K562 (cell line): ENCODE data around the gene HGS. TPM values are rescaled to one million over a fixed set of nuclear protein-coding genes. Genes with fewer than 3 reads are reported as not detected.

ENCODE experiments used
- BRD4 ChIP-seq: fragments of 200-600 bp; sonication (generic); IDR thresholded peaks from 2 replicates; pipeline ENCODE4 v1.6.1; 2017; ENCODE audit warnings: inconsistent platforms
- FIP1L1 ChIP-seq: fragments of 200-400 bp; formaldehyde crosslinking; IDR thresholded peaks from 2 replicates; pipeline ENCODE4 v1.6.1; 2018; ENCODE audit warnings: mild to moderate bottlenecking, low read depth, low read length; ENCODE audit not compliant: poor library complexity, severe bottlenecking
- FUS ChIP-seq: fragments of 200-400 bp; formaldehyde crosslinking; optimal IDR thresholded peaks from 2 replicates; pipeline ENCODE3; 2017; ENCODE audit warnings: low read depth, low read length
- KHSRP ChIP-seq: fragments of 450-650 bp; IDR thresholded peaks from 2 replicates; pipeline ENCODE4 v1.6.1; 2017
- MCM2 ChIP-seq: fragments of 450-650 bp; IDR thresholded peaks from 2 replicates; pipeline ENCODE4 v1.6.1; 2017; ENCODE audit warnings: low read depth, mild to moderate bottlenecking
- PCBP1 ChIP-seq: fragments of 200-400 bp; formaldehyde crosslinking; IDR thresholded peaks from 2 replicates; pipeline ENCODE4 v1.6.1; 2018; ENCODE audit warnings: mild to moderate bottlenecking, low read depth, low read length; ENCODE audit not compliant: poor library complexity, severe bottlenecking
- PHB2 ChIP-seq: fragments of 450-650 bp; IDR thresholded peaks from 2 replicates; pipeline ENCODE4 v1.6.1; 2017; ENCODE audit warnings: low read depth
- POLR2H ChIP-seq: IDR thresholded peaks from 2 replicates; pipeline ENCODE4 v1.6.1; 2016; ENCODE audit warnings: missing genetic modification characterization, low read depth, mild to moderate bottlenecking, control low read depth, missing compliant biosample characterization, moderate library complexity
- PPARD ChIP-seq: fragments of 250-450 bp; sonication (Bioruptor Pico); IDR thresholded peaks from 2 replicates; pipeline ENCODE4 v1.8.0; 2022; ENCODE audit warnings: inconsistent platforms, mild to moderate bottlenecking, moderate library complexity
- RBFOX2 ChIP-seq: fragments of 200-400 bp; formaldehyde crosslinking; IDR thresholded peaks from 2 replicates; pipeline ENCODE4 v1.6.1; 2017; ENCODE audit warnings: low read depth, mild to moderate bottlenecking, low read length, moderate library complexity
- SP2 ChIP-seq: IDR thresholded peaks from 2 replicates; pipeline ENCODE4 v1.6.1; 2011; ENCODE audit warnings: mild to moderate bottlenecking, low read depth, low read length, moderate library complexity; ENCODE audit not compliant: poor library complexity, severe bottlenecking; ENCODE audit errors: extremely low read depth
- SRF ChIP-seq, 2 experiments: fragments of 250-450, 450-650 bp in 1 of 2; sonication (Bioruptor Pico) in 1 of 2; sonication (generic) in 1 of 2; formaldehyde crosslinking; IDR thresholded peaks; 2 replicates each; pipeline versions ENCODE4 v1.5.0 to v1.5.1; 2020 to 2022; ENCODE audit warnings: mild to moderate bottlenecking in 1 of 2, missing genetic modification reagents in 1 of 2
- ZFP1 ChIP-seq: fragments of 450-650 bp; formaldehyde crosslinking; IDR thresholded peaks from 2 replicates; pipeline ENCODE4 v1.4.0; 2020; ENCODE audit warnings: mild to moderate bottlenecking, mixed read lengths
- ZKSCAN1 ChIP-seq: fragments of 150-350 bp; IDR thresholded peaks from 2 replicates; pipeline ENCODE4 v1.6.1; 2016; ENCODE audit warnings: low read depth, low read length
- ZNF445 ChIP-seq: fragments of 250-450 bp; sonication (Bioruptor Pico); IDR thresholded peaks from 2 replicates; pipeline ENCODE4 v1.4.0; 2020; ENCODE audit warnings: low read depth, mild to moderate bottlenecking, moderate library complexity
- ZNF507 ChIP-seq: conservative IDR thresholded peaks from 2 replicates; pipeline ENCODE4 v1.6.1; 2017; ENCODE audit warnings: missing genetic modification characterization, missing compliant biosample characterization
- ZNF778 ChIP-seq: fragments of 450-650 bp; formaldehyde crosslinking; IDR thresholded peaks from 2 replicates; pipeline ENCODE4 v1.4.0; 2020; ENCODE audit warnings: mild to moderate bottlenecking, moderate library complexity
- polyA plus RNA-seq, 8 experiments: library from polyadenylated mRNA; depleted of rRNA in 4 of 8; stranded (reverse) in 5 of 8; unstranded in 3 of 8; fragments of >200 nt; fragmentation: Nextera tagmentation in 2 of 8; fragmentation: Illumina TruSeq in 1 of 8; extraction: Ambion mirVana in 2 of 8; extraction: Trizol in 1 of 8; gene quantifications; 2 replicates each; pipeline versions ENCODE4 v1.2.1 to v1.2.3, GENCODE V29; 2011 to 2014; ENCODE audit warnings: inconsistent platforms in 1 of 8, missing spikeins in 1 of 8
- total RNA-seq, 7 experiments: library from RNA; depleted of rRNA in 6 of 7; stranded (reverse); fragments of >200 nt in 6 of 7; fragmentation: Illumina TruSeq in 2 of 7; extraction: Trizol in 2 of 7; gene quantifications; 2 replicates each; pipeline versions ENCODE4 v1.2.1 to v1.2.3, GENCODE V29; 2011 to 2021; ENCODE audit warnings: low replicate concordance in 1 of 7
- TF ChIP-seq, protein P1 (sequence below): sonication (generic); formaldehyde crosslinking; IDR thresholded peaks from 2 replicates; pipeline ENCODE4 v1.8.1; 2023; ENCODE audit warnings: missing genetic modification reagents, mild to moderate bottlenecking, borderline replicate concordance
- TF ChIP-seq, protein P2 (sequence below): fragments of 250-450 bp; sonication (Bioruptor Pico); IDR thresholded peaks from 2 replicates; pipeline ENCODE4 v1.8.0; 2021; ENCODE audit warnings: borderline replicate concordance, mild to moderate bottlenecking, moderate library complexity; ENCODE audit not compliant: poor library complexity, severe bottlenecking
- TF ChIP-seq, protein P3 (sequence below): sonication (generic); IDR thresholded peaks from 2 replicates; pipeline ENCODE4 v1.6.1; 2016

HGS gene
- total and polyA plus RNA-seq, 9 of the 15 experiments (the other 6 are each of a cell fraction or from before 2014, with no cell fraction given), result 3.9 to 176 (median 77.1) TPM

DNA sequence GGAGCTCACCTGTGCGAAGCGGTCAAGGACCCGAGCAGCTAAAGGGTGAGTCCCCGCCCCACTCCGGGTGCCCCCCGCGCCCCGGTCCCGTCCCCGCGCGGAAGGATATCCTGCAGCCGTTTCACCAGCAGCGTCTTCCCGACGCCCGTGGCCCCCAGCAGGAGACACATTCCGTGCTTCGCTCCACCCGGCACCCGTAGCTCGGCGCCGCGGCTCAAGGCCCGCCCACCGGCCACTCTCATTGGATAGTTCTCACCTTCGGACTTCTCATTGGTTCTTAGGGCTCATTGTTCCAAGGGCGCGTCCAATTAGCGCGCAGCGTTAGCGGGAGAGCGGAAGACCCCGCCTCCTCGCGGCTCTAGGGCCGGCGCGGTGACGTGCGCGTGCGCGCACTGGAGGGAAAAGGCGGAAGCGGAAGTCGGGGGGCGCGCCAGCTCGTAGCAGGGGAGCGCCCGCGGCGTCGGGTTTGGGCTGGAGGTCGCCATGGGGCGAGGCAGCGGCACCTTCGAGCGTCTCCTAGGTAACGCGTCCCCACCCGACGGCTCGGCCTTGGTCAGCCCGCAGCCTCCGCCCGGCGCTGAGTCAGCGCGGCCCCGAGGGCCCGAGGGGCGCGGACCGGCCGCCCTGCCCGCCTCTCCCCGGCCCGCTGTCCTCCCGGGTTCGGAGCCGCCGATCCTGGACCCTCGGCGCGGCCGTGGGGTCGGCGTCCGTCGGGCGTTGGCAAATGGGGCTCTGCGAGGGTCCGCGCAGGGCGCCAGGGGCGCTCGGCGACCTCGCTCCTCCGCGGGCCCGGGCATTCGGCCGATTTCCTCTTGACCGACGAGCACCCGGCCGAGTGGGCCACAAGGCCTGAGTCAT lies at the start of gene HGS, which contains the start of gene ARL16 (continued):
- TF ChIP-seq FUS, result no peak
- TF ChIP-seq, protein P1, sequence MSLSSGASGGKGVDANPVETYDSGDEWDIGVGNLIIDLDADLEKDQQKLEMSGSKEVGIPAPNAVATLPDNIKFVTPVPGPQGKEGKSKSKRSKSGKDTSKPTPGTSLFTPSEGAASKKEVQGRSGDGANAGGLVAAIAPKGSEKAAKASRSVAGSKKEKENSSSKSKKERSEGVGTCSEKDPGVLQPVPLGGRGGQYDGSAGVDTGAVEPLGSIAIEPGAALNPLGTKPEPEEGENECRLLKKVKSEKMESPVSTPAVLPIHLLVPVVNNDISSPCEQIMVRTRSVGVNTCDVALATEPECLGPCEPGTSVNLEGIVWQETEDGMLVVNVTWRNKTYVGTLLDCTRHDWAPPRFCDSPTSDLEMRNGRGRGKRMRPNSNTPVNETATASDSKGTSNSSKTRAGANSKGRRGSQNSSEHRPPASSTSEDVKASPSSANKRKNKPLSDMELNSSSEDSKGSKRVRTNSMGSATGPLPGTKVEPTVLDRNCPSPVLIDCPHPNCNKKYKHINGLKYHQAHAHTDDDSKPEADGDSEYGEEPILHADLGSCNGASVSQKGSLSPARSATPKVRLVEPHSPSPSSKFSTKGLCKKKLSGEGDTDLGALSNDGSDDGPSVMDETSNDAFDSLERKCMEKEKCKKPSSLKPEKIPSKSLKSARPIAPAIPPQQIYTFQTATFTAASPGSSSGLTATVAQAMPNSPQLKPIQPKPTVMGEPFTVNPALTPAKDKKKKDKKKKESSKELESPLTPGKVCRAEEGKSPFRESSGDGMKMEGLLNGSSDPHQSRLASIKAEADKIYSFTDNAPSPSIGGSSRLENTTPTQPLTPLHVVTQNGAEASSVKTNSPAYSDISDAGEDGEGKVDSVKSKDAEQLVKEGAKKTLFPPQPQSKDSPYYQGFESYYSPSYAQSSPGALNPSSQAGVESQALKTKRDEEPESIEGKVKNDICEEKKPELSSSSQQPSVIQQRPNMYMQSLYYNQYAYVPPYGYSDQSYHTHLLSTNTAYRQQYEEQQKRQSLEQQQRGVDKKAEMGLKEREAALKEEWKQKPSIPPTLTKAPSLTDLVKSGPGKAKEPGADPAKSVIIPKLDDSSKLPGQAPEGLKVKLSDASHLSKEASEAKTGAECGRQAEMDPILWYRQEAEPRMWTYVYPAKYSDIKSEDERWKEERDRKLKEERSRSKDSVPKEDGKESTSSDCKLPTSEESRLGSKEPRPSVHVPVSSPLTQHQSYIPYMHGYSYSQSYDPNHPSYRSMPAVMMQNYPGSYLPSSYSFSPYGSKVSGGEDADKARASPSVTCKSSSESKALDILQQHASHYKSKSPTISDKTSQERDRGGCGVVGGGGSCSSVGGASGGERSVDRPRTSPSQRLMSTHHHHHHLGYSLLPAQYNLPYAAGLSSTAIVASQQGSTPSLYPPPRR (CRISPR knock-in tag), result no peak
- no peak for TF ChIP-seq ZNF445
- TF ChIP-seq POLR2H, result no peak
- no peak for TF ChIP-seq PHB2
- TF ChIP-seq PPARD, result no peak
- no peak for TF ChIP-seq ZFP1 (CRISPR knock-in tag)
- peak; percentile 83 for TF ChIP-seq SP2
- TF ChIP-seq BRD4, result no peak
- TF ChIP-seq MCM2, result no peak
- no peak for TF ChIP-seq ZNF778 (CRISPR knock-in tag)
- no peak for TF ChIP-seq FIP1L1
- TF ChIP-seq, protein P2, sequence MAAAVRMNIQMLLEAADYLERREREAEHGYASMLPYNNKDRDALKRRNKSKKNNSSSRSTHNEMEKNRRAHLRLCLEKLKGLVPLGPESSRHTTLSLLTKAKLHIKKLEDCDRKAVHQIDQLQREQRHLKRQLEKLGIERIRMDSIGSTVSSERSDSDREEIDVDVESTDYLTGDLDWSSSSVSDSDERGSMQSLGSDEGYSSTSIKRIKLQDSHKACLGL (CRISPR knock-in tag), result no peak
- no peak for TF ChIP-seq KHSRP
- TF ChIP-seq ZKSCAN1, result no peak
- TF ChIP-seq, protein P3, sequence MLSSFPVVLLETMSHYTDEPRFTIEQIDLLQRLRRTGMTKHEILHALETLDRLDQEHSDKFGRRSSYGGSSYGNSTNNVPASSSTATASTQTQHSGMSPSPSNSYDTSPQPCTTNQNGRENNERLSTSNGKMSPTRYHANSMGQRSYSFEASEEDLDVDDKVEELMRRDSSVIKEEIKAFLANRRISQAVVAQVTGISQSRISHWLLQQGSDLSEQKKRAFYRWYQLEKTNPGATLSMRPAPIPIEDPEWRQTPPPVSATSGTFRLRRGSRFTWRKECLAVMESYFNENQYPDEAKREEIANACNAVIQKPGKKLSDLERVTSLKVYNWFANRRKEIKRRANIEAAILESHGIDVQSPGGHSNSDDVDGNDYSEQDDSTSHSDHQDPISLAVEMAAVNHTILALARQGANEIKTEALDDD, result no peak
- TF ChIP-seq SRF (CRISPR knock-in tag; IDR thresholded peaks at IDR 0.05), result peak in 1 of 2 experiments; percentile 54; a peak in 1 of 4 replicates
- no peak for TF ChIP-seq ZNF507 (tag)
- TF ChIP-seq PCBP1, result peak; percentile 89
- peak; percentile 86 for TF ChIP-seq RBFOX2
